Psoas muscle (tissue), 8 donors: ENCODE measurements around the gene FEZF1. TPM values are rescaled to one million over a fixed set of nuclear protein-coding genes. Genes with fewer than 3 reads are reported as not detected.

Experiments
- ATAC-seq, 4 donors: fragments of 200-7000 bp; cut with Tn5 transposase; one replicate each; pipeline ENCODE4 v1.9.1; 2020; ENCODE audit warnings: moderate library complexity in 3 of 4, mild to moderate bottlenecking in 2 of 4
- DNase-seq, 2 donors: peaks; one replicate each; pipeline ENCODE4 v3.0.0-alpha.2; 2020
- H3K27ac ChIP-seq: fragments of 200-600 bp; one replicate; pipeline ENCODE4 v1.8.0; 2022
- H3K27me3 ChIP-seq, 3 donors: fragments of 200-600 bp in 1 of 3; one replicate each; pipeline versions ENCODE4 v1.6.1 to v1.8.0; 2013 to 2022; ENCODE audit warnings: low read length in 2 of 3, mild to moderate bottlenecking in 2 of 3, moderate library complexity in 1 of 3; ENCODE audit not compliant: insufficient read depth in 3 of 3
- H3K36me3 ChIP-seq, 2 donors: fragments of 200-600 bp in 1 of 2; one replicate each; pipeline versions ENCODE4 v1.6.1 to v1.8.0; 2013 to 2022; ENCODE audit warnings: low read depth in 1 of 2, mild to moderate bottlenecking in 1 of 2, moderate library complexity in 1 of 2; ENCODE audit not compliant: insufficient read depth in 1 of 2
- H3K4me1 ChIP-seq: fragments of 200-600 bp; one replicate; pipeline ENCODE4 v1.8.0; 2022
- H3K4me3 ChIP-seq: fragments of 200-600 bp; one replicate; pipeline ENCODE4 v1.8.0; 2022; ENCODE audit warnings: mild to moderate bottlenecking
- H3K9me3 ChIP-seq: fragments of 200-600 bp; one replicate; pipeline ENCODE4 v1.8.0; 2022
- WGBS, 3 donors: extraction: QIAGEN DNeasy Blood & Tissue Kit; methylation state at CpG; one replicate each; pipeline versions ENCODE4 v1.1.6 to v1.1.7; 2013; 5-methylcytosine and 5-hydroxymethylcytosine counted together
- intact Hi-C, 2 donors: fragments of 100-400 bp; cut with DNase I; formaldehyde crosslinking; loops; one replicate each; pipeline versions ENCODE4 v1.11.0 to v1.14.2; 2022
- polyA plus RNA-seq, 3 donors: library from polyadenylated mRNA; stranded (reverse); fragments of 200-250 nt; gene quantifications; one replicate each; pipeline ENCODE4 v1.2.3, GENCODE V29; 2013
- total RNA-seq, 4 donors: library from RNA; stranded (reverse); fragmentation: NEBNext Ultra II Directional in 2 of 4; extraction: Animal tissue kit (Norgen Biotek cat#: 25700) in 2 of 4; gene quantifications; one replicate each; pipeline versions ENCODE4 v1.2.1 to v1.2.4, GENCODE V29; 2021 to 2023
- TF ChIP-seq, protein P1 (sequence below): fragments of 200-600 bp; IDR thresholded peaks from one replicate; pipeline ENCODE4 v1.8.0; 2022; ENCODE audit warnings: antibody characterized with exemption
- donor health status: healthy with polysubstance abuse.
- donor health status: DM: no; HTN: no; CAD: no; lungs with moderate emphysema.
- donor health status: Bipolar disorder and iron deficiency.
- donor health status: healthy.
- donor health status: DM: yes; HTN: yes; CAD: no.
- donor health status: DM: no; HTN: no; CAD: no.
- donor health status: DM: no; HTN: no; CAD: no.
- donor health status: DM: yes; HTN: yes; CAD: no.

The FEZF1 gene
- total and polyA plus RNA-seq, 7 donors: 0.19 TPM; not detected in 6

DNA sequence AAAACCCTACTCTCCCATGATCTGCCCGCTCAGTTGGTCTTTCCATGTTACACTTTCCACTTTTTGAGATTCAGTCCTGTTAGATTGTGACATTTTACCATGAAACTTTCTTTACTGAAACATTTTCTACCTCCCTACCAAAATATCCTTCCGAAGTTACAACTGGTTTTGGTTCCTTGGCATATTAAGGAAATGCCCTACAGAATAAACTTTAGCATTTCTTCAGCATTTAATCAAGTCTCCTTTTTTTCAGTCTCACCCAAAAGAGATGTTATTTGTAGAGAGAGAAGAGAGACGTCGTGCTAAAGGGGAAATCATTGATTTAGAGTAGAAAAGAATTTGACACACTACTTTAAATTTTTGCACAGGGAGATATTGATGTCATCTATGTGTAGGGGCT is 9.7 kb upstream of the FEZF1 start:
- Histone ChIP-seq H3K27ac (no peak overlapping the region), H3K27me3 (peaks cover 0 to 82% (median 24%) of the 10 kb centered on the region in 3 donors), H3K4me1 (no peaks in the 10 kb centered on the region), H3K4me3 (no peak overlapping the region), H3K9me3 (no peaks in the 10 kb centered on the region), H3K36me3 (no peaks in the 10 kb centered on the region)
- 37 to 39% (median 38%) methylated on average over 4 of the region's 4 CpGs for WGBS, 3 donors
- ATAC-seq: no peak
- intact Hi-C loops: no loop called here
- no peak for DNase-seq
- TF ChIP-seq, protein P1, sequence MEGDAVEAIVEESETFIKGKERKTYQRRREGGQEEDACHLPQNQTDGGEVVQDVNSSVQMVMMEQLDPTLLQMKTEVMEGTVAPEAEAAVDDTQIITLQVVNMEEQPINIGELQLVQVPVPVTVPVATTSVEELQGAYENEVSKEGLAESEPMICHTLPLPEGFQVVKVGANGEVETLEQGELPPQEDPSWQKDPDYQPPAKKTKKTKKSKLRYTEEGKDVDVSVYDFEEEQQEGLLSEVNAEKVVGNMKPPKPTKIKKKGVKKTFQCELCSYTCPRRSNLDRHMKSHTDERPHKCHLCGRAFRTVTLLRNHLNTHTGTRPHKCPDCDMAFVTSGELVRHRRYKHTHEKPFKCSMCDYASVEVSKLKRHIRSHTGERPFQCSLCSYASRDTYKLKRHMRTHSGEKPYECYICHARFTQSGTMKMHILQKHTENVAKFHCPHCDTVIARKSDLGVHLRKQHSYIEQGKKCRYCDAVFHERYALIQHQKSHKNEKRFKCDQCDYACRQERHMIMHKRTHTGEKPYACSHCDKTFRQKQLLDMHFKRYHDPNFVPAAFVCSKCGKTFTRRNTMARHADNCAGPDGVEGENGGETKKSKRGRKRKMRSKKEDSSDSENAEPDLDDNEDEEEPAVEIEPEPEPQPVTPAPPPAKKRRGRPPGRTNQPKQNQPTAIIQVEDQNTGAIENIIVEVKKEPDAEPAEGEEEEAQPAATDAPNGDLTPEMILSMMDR: no peak

DNA sequence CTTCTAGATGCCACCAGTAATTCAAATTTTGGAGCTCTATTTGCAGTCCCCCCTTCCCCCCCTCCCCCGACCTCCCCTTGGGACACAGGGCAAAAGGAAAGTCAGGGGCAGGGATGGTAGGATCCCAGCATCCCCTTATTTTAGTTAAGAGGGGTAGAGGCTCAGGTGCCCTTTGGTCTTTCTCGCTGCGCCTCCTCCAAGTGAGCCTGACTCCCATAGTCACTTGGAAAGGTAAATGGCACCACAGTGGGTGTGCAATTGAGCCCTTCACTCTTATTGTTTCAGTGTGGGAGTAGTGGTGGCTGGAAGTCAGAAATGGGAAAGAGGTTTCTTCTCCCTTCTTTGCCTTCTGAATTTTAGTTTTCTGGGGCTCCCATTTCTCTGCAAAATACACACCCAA is 8.2 kb upstream of the FEZF1 start:
- Histone ChIP-seq H3K27ac (no peak overlapping the region), H3K4me3 (no peak overlapping the region), H3K9me3 (no peaks in the 10 kb centered on the region), H3K4me1 (no peaks in the 10 kb centered on the region), H3K36me3 (no peaks in the 10 kb centered on the region), H3K27me3 (peaks cover 0 to 97% (median 24%) of the 10 kb centered on the region in 3 donors)
- intact Hi-C loops: no loop called here
- ATAC-seq (no peak), DNase-seq (no peak)
- TF ChIP-seq, protein P1: no peak
- WGBS, 3 donors: 46 to 53% (median 50%) methylated on average over 3 of the region's 3 CpGs

DNA sequence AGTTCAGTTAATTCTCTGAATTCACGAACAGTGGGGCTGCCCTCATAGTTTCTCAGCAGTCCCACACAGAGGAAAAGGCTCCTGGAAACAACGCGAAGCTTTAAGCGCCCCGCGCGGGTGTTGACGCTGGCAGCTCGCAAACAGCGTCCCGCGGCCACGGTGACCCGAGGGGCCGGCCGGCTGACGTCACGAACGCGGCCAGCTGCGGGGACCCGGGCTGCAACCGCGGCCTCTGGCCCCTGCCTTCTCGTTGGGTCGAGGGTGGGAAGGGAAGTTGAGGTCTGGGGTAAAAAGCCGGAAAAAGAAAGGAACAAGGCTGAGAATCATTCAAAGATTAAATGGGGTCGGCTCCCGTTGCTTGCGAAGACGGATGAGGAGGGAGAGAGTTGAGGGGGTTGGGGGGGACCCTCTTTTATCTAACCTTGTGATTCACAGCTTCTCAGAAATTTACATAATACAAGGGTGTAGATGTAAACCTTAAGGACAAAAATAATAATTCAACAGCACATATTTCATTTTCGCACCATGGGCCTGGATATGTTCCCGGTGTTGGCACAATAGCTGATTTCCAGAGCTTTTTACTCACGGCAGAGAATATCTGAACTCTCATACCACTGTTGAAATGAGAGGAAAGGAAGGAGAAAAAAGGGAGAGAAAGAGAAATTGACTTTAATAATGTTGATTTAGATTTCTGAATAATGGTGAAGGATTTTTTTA is 7.3 kb upstream of the FEZF1 start:
- intact Hi-C loops: no loop called here
- ATAC-seq: no peak
- Histone ChIP-seq H3K36me3 (no peaks in the 10 kb centered on the region), H3K27ac (no peak overlapping the region), H3K9me3 (no peaks in the 10 kb centered on the region), H3K27me3 (peaks cover 0 to 100% (median 26%) of the 10 kb centered on the region in 3 donors), H3K4me1 (no peaks in the 10 kb centered on the region), H3K4me3 (no peak overlapping the region)
- no peak for DNase-seq
- TF ChIP-seq, protein P1: no peak
- WGBS, 3 donors: 19 to 32% (median 27%) methylated on average over 34 of the region's 34 CpGs

DNA sequence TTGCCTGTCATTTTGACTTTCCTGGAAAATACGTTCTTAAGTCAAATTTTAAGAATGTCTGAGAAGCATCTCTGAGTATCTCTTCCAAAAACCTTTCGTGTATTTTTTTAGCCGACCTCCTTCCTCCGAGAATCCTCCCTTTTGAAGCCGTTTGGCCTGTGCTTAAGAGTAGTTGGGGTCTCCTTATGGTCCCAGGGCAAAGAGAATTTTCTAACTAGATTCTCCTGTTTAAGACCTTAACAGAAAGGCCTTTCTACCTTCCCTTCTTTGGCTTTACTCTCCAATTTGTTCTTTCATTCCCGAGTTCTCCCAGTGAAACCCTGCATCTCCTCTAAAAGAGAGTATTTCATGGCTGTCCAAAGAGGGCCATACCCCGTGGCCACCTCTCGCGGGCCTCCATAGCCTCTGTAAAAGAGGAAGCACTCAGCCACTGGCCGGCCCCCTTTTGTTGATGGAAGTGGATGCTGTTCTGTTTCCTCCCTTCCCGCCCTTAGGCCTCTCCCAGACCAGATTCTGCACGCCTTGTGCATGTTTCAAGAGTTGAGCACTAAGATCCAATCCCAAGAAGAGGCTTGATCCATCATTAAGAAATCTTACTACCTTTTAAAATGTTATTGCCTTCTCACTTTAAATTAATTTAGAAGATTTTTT is 6.6 kb upstream of the FEZF1 start:
- H3K36me3 ChIP-seq: no peaks in the 10 kb centered on the region
- WGBS, 3 donors: 69 to 80% (median 73%) methylated on average over 12 of the region's 12 CpGs
- H3K4me3 ChIP-seq: no peak overlapping the region
- DNase-seq (no peak), ATAC-seq (no peak)
- no peaks in the 10 kb centered on the region for H3K4me1 ChIP-seq
- peaks cover 0 to 100% (median 31%) of the 10 kb centered on the region in 3 donors for H3K27me3 ChIP-seq
- no peaks in the 10 kb centered on the region for H3K9me3 ChIP-seq
- no peak overlapping the region for H3K27ac ChIP-seq
- TF ChIP-seq, protein P1: no peak
- intact Hi-C loops: no loop called here
